CD14-positive monocyte (primary cell): ENCODE results near the gene SH3PXD2A. TPM values are rescaled to one million over a fixed set of nuclear protein-coding genes. Genes with fewer than 3 reads are reported as not detected.

ENCODE experiments used
- DNase-seq, 3 donors: peaks; one replicate each; pipeline ENCODE4 v3.0.0-alpha.2; 2011 to 2022
- H2AFZ ChIP-seq: 2 replicates; pipeline ENCODE4 v1.6.0; 2012; ENCODE audit warnings: mild to moderate bottlenecking, low read depth, low read length, inconsistent platforms; ENCODE audit not compliant: insufficient read depth, poor library complexity, severe bottlenecking
- H3K27ac ChIP-seq, 2 donors: 1 replicate in 1 of 2; 2 replicates in 1 of 2; pipeline ENCODE4 v1.5.1; 2012 to 2013; ENCODE audit warnings: low read length in 2 of 2, control low read depth in 1 of 2, inconsistent platforms in 1 of 2, low read depth in 1 of 2, mild to moderate bottlenecking in 1 of 2
- H3K27me3 ChIP-seq, 2 donors: one replicate each; pipeline versions ENCODE4 v1.6.0 to v1.6.1; 2011 to 2013; ENCODE audit warnings: low read length in 2 of 2; ENCODE audit not compliant: control insufficient read depth in 2 of 2, insufficient read depth in 2 of 2
- H3K36me3 ChIP-seq, 2 donors: replicated peaks in 1 of 2; 1 replicate in 1 of 2; 2 replicates in 1 of 2; pipeline versions ENCODE4 v1.5.1 to v1.6.1; 2012 to 2013; ENCODE audit warnings: low read length in 2 of 2, control low read depth in 1 of 2, inconsistent platforms in 1 of 2, mild to moderate bottlenecking in 1 of 2; ENCODE audit not compliant: insufficient read depth in 2 of 2, control insufficient read depth in 1 of 2
- H3K4me1 ChIP-seq, 2 donors: 1 replicate in 1 of 2; 2 replicates in 1 of 2; pipeline versions ENCODE4 v1.5.1 to v1.6.1; 2012 to 2013; ENCODE audit warnings: low read length in 2 of 2, control low read depth in 1 of 2, inconsistent platforms in 1 of 2, mild to moderate bottlenecking in 1 of 2, moderate library complexity in 1 of 2; ENCODE audit not compliant: insufficient read depth in 2 of 2, control insufficient read depth in 1 of 2
- H3K4me2 ChIP-seq: replicated peaks from 2 replicates; pipeline ENCODE3; 2012; ENCODE audit warnings: low read length, moderate library complexity, mild to moderate bottlenecking; ENCODE audit not compliant: poor library complexity, severe bottlenecking; ENCODE audit errors: extremely low read depth
- H3K4me3 ChIP-seq, 3 experiments: fragments of 200-600 bp in 1 of 3; sonication (generic) in 1 of 3; replicated peaks in 1 of 3; 1 replicate in 2 of 3; 2 replicates in 1 of 3; pipeline ENCODE4 v1.5.1; 2011 to 2013; ENCODE audit warnings: low read length in 3 of 3, mild to moderate bottlenecking in 3 of 3, control low read depth in 2 of 3, low read depth in 2 of 3, inconsistent platforms in 1 of 3, moderate library complexity in 1 of 3
- H3K79me2 ChIP-seq: 2 replicates; pipeline ENCODE4 v1.6.0; 2012; ENCODE audit warnings: mild to moderate bottlenecking, control low read depth, inconsistent platforms, low read length, moderate library complexity; ENCODE audit not compliant: insufficient read depth
- H3K9ac ChIP-seq: 2 replicates; pipeline ENCODE4 v1.6.0; 2017; ENCODE audit warnings: low read length, mild to moderate bottlenecking; ENCODE audit not compliant: insufficient read depth, poor library complexity, severe bottlenecking
- H3K9me3 ChIP-seq, 2 donors: replicated peaks in 1 of 2; 1 replicate in 1 of 2; 2 replicates in 1 of 2; pipeline versions ENCODE4 v1.5.1 to v1.6.1; 2012 to 2013; ENCODE audit warnings: low read length in 2 of 2, control low read depth in 1 of 2; ENCODE audit not compliant: control insufficient read depth in 1 of 2, insufficient read depth in 1 of 2
- H4K20me1 ChIP-seq: 2 replicates; pipeline ENCODE4 v1.6.0; 2012; ENCODE audit warnings: mild to moderate bottlenecking, low read length, control low read depth, moderate library complexity; ENCODE audit not compliant: insufficient read depth
- H3K27ac Mint-ChIP-seq, 7 donors: one replicate each; pipeline ENCODE4 v1.8.0; 2020; ENCODE audit warnings: mild to moderate bottlenecking in 7 of 7, mixed read lengths in 7 of 7, moderate library complexity in 6 of 7, inconsistent platforms in 2 of 7
- H3K27me3 Mint-ChIP-seq, 3 donors: one replicate each; pipeline ENCODE4 v1.8.0; 2021 to 2022; ENCODE audit warnings: low read depth in 3 of 3, mild to moderate bottlenecking in 3 of 3, mixed read lengths in 3 of 3, moderate library complexity in 3 of 3, inconsistent platforms in 1 of 3
- H3K36me3 Mint-ChIP-seq, 2 donors: one replicate each; pipeline ENCODE4 v1.8.0; 2020; ENCODE audit warnings: mixed read lengths in 2 of 2, inconsistent platforms in 1 of 2, mild to moderate bottlenecking in 1 of 2
- H3K4me1 Mint-ChIP-seq: one replicate; pipeline ENCODE4 v1.8.0; 2020; ENCODE audit warnings: mild to moderate bottlenecking, mixed read lengths
- H3K4me3 Mint-ChIP-seq, 2 donors: one replicate each; pipeline ENCODE4 v1.8.0; 2020; ENCODE audit warnings: mild to moderate bottlenecking in 2 of 2, mixed read lengths in 2 of 2, moderate library complexity in 1 of 2
- H3K9me3 Mint-ChIP-seq, 7 donors: one replicate each; pipeline ENCODE4 v1.8.0; 2020 to 2022; ENCODE audit warnings: mixed read lengths in 7 of 7, mild to moderate bottlenecking in 6 of 7, moderate library complexity in 6 of 7, inconsistent platforms in 2 of 7
- CTCF ChIP-seq: fragments of 200-600 bp; IDR thresholded peaks from one replicate; pipeline ENCODE4 v1.8.0; 2022; ENCODE audit warnings: antibody characterized with exemption, mild to moderate bottlenecking
- WGBS: methylation state at CpG from one replicate; pipeline ENCODE4 v1.1.5; 2013; ENCODE audit warnings: missing lambda C conversion rate; ENCODE audit not compliant: insufficient coverage; 5-methylcytosine and 5-hydroxymethylcytosine counted together
- intact Hi-C, 2 donors: fragments of 100-400 bp; cut with micrococcal nuclease; formaldehyde crosslinking; loops; one replicate each; pipeline versions ENCODE4 v1.15.0 to v1.15.1; 2023
- polyA plus RNA-seq, 3 donors: library from polyadenylated mRNA; depleted of rRNA in 1 of 3; unstranded in 2 of 3; stranded (reverse) in 1 of 3; fragments of 300-500 nt in 2 of 3; fragments of >200 nt in 1 of 3; fragmentation: Illumina TruSeq in 2 of 3; gene quantifications; 1 replicate in 2 of 3; 2 replicates in 1 of 3; pipeline ENCODE4 v1.2.3, GENCODE V29; 2012 to 2021

SH3PXD2A gene
- polyA plus RNA-seq, 3 donors = 0.01 to 0.76 (median 0.05) TPM

DNA sequence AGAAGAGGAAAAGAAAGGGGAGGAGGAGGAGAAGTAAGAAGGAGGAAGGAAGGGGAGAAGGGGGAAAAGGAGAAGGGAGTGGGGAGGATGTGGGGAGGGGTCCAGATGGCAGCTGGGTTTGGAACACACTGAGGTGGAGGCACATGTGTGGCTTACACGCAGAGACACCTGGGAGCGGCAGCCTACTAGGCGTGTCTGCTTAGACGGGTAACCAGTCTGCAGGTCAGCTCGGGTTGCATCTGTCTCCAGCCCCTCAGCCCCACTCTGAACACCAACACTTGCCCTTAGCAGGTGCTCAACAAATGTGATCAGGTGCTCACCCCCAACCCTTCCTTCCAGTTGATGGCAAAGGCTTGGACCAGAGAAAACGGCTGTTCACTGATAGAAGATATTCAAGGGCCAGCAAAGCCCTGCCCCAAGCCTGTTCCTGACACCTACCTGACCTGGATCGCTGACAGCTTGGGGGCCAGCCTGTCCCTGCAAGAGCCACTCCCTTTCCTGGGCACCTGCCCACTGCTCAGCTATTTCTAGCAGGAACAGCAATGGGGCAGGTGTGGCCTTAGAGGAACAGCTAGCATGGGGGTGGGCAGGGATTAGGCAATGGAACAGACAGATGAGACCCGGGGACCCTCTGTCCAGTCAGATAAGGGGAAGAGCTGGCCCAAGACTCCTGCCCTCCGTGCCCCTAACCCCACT lies 70.5 kb downstream of the SH3PXD2A start:
- H3K9me3 ChIP-seq = no peaks in the 10 kb centered on the region
- no peak overlapping the region for H3K4me3 ChIP-seq
- Mint-ChIP-seq H3K27me3 (peaks cover 11 to 15% (median 13%) of the 10 kb centered on the region in 3 donors), H3K27ac (peak overlapping the region in 1 of 7 donors; percentile 42), H3K4me3 (no peak overlapping the region), H3K36me3 (no peaks in the 10 kb centered on the region), H3K4me1 (peaks cover 13% of the 10 kb centered on the region), H3K9me3 (peaks cover 0 to 4% (median 0%) of the 10 kb centered on the region in 7 donors)
- no peaks in the 10 kb centered on the region for H4K20me1 ChIP-seq
- H3K36me3 ChIP-seq = no peaks in the 10 kb centered on the region
- DNase-seq = no peak
- H3K9ac ChIP-seq = no peak overlapping the region
- intact Hi-C loops = no loop called here
- H3K4me2 ChIP-seq = no peak overlapping the region
- no peak overlapping the region for H2AFZ ChIP-seq
- no peak overlapping the region for H3K27ac ChIP-seq
- peaks cover 0 to 2% of the 10 kb centered on the region in 2 donors for H3K27me3 ChIP-seq
- no peak for TF ChIP-seq CTCF
- peaks cover 4 to 12% of the 10 kb centered on the region in 2 donors for H3K4me1 ChIP-seq
- WGBS = 65% methylated on average over 8 of the region's 9 CpGs
- no peaks in the 10 kb centered on the region for H3K79me2 ChIP-seq

DNA sequence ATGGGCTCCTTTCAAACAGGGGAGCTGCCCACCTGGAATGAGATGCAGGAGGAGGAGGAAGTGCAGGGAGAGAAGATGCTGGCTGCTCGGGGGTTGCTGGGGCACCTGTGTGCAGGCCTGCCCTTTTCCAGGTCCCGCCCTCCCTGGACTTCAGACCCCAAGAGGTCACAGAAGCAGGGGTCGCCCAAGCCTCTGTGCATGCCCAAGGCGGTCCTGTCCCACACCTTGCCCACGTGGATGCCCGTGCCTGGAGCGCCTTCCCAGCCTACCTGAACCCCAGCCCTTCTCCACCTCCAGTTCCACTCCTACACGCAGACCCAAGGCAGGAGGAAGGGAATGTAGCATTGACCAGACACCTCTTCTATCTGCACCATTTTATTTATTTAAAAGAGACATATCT lies 71.3 kb downstream of the SH3PXD2A start:
- Mint-ChIP-seq H3K27me3 (peaks cover 18 to 19% (median 18%) of the 10 kb centered on the region in 3 donors), H3K4me1 (peaks cover 12% of the 10 kb centered on the region)
- H3K4me3 ChIP-seq = no peak overlapping the region

More for the DNA sequence above, 71.3 kb downstream of the SH3PXD2A start:
- Histone ChIP-seq H3K4me2 (no peak overlapping the region), H3K36me3 (no peaks in the 10 kb centered on the region), H3K27me3 (peaks cover 0 to 2% of the 10 kb centered on the region in 2 donors), H3K27ac (no peak overlapping the region), H4K20me1 (no peaks in the 10 kb centered on the region), H3K9ac (no peak overlapping the region), H3K79me2 (no peaks in the 10 kb centered on the region), H3K9me3 (no peaks in the 10 kb centered on the region), H2AFZ (no peak overlapping the region), H3K4me1 (peaks cover 0 to 6% of the 10 kb centered on the region in 2 donors)
- Mint-ChIP-seq H3K4me3 (no peak overlapping the region), H3K36me3 (no peaks in the 10 kb centered on the region), H3K9me3 (peaks cover 0 to 4% (median 0%) of the 10 kb centered on the region in 7 donors), H3K27ac (no peak overlapping the region)
- TF ChIP-seq CTCF = no peak
- no peak for DNase-seq
- 91% methylated on average over 7 of the region's 8 CpGs for WGBS
- intact Hi-C loops = no loop called here
